HK-2 (cell line): Measurements from ENCODE around the gene HMCES.
A peak's percentile ranks its signal among the peaks of the same experiment; 100 is the strongest.

ENCODE experiments used
- DNase-seq: peaks from one replicate; pipeline ENCODE4 v3.0.0-alpha.2; 2018; ENCODE audit not compliant: unreplicated experiment

HMCES gene

DNA sequence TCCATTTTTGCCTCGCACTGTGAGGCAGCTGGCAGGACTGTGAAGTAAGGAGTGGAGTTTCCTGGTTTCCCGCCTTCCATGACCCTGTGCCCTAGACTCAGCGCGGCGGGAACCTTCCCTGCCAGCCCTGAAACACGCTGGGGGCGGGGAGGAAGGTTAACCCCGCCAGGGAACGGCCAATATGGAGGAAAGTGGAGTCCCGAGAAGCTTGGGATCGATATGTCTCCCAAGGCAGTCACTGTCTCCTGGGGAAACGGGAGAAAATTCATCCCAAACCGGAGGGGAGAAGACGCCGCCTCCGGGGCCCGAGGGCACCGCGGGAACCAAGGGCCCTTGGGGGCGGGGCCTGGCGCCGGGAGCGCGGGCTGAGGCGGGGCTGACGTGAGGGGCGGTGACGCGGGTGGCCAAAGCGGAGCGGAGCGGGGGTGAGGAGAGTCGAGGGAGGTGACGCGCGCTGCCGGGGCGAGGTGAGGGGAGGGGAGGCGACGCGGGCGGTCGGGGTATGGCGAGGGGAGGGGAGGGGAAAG is at the start of gene HMCES:
Gene HMCES, plus strand, starts transcription at position 432 of the 527 bp plus-strand sequence. CDS start 863 bp downstream, outside the sequence.
- DNase-seq, result peak; percentile 94

- peak; percentile 55 for DNase-seq
Observed at GRCh38 chr3:129228891-129229585, 49.6 kb upstream of the HMCES start.

- peak; percentile 43 for DNase-seq
Observed at GRCh38 chr3:129230311-129231019, 48.2 kb upstream of the HMCES start.

- no peak for DNase-seq
Observed at GRCh38 chr3:129231331-129232119, 47.1 kb upstream of the HMCES start.

DNA sequence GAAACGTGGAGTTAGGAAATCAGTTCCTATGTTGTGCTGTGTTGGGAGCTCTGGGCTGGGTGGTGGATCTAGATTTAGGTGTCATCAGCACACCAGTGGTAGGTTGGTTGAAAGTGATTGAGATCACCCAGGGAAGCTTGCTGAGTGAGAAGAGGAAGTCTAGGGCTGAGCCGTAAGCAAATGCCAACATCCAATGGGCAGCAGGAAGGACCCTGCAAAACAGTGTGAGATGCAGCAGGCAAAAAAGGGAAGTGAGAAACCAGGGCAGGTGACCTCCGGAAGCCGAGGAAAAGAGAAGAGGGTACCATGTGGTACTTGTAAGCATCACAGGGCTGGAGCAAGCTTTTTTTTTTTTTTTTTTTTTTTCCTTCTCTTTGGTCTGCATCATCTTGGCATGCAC is 45.1 kb upstream of the HMCES start:
- DNase-seq, result no peak

- DNase-seq, result no peak
Observed at GRCh38 chr3:129234441-129234840, 44.2 kb upstream of the HMCES start.

DNA sequence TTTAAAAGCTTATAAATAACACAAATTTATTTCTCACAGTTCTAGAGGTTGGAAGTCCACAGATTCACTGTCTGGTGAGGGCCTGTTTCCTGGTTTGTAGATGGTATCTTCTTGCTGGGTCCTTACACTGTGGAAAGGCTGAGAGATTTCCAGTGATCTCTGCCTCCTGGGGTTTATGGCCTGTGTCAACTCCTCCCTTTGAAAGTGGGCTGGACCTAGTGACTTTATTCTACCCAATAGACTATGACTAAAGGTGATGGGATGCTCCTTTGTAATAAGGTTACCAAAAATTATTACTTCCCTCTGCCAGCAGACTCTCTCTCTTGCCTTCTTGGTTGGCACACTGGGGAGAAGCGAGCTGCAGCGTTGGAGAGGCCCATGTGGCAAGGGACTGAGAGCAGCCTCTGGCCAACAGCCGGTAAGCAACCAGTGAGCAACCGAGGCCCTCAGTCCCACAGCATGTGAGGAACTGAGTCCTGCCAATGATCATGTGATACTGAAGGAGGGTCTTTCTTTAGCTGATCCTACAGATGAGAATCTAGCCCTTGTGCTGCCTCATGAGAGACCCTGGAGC is 43.2 kb upstream of the HMCES start:
- DNase-seq, result no peak

DNA sequence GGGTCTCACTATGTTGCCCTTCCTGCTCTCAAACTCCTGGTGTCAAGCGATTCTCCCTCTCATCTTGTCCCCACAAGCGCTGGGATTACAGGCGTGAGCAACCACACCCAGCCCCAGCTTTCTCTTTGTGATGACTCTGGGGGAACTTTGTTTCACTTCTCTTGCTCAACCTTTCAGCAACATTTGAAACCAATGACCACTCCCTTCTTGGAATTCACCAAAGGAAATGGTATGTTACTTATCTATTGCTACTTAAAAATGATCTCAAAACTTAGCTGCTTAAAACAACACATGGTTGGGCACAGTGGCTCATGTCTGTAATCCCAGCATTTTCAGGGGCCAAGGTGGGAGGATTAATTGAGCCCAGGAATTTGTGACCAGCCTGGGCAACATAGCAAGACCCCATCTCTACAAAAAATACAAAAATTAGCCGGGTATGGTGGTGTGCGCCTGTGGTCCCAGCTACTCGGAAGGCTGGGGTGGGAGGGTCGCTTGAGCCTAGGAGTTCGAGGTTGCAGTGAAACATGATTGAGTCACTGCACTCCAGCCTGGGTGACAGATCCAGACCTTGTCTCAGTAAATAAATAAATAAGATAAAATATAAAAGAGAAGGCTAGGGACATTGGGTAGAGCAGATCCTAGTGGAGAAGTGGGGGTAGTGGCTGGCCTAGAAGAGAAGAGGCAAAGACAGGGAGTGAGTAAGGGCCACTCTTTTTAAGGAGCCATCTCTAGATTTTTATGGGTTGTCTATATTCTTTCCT is 39.5 kb upstream of the HMCES start:
- no peak for DNase-seq

- DNase-seq, result no peak
Observed at GRCh38 chr3:129239991-129240390, 38.7 kb upstream of the HMCES start.

- no peak for DNase-seq
Observed at GRCh38 chr3:129240436-129240835, 38.2 kb upstream of the HMCES start.

- no peak for DNase-seq
Observed at GRCh38 chr3:129245141-129245540, 33.5 kb upstream of the HMCES start.

- peak; percentile 81 for DNase-seq
Observed at GRCh38 chr3:129245641-129246306, 32.9 kb upstream of the HMCES start.

- no peak for DNase-seq
Observed at GRCh38 chr3:129246636-129247035, 32.0 kb upstream of the HMCES start.

- no peak for DNase-seq
Observed at GRCh38 chr3:129248286-129248979, 30.2 kb upstream of the HMCES start.

GRCh38 chr3:129249284-129250065 is 29.2 kb upstream of the HMCES start, which contains the start of gene COPG1:
COPG1 (plus strand) TSS chr3:129249606; CDS start chr3:129249710, 104 bp downstream.
- peak; percentile 92 for DNase-seq

- DNase-seq, result no peak
Observed at GRCh38 chr3:129252748-129253147, 25.9 kb upstream of the HMCES start.

- DNase-seq, result no peak
Observed at GRCh38 chr3:129254536-129255230, 24.0 kb upstream of the HMCES start.

DNA sequence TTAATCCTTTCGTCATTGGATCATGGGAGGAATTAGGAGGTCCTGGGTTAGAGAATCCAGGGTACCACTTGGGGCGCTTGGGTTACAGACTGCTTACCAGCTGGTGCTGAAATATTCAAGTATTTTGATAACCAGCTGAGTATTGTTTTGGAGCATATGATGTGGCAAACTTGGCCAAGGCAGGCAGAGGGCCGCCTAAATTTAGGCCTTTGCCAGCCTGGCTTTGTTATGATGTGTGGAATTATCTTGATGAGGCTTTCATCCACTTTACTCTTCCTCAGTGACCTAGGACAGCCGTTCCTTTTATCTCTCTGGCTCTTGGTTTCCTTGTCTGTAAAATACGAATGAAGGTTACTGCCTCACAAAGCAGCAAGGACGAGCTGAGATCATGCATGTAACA is 22.4 kb upstream of the HMCES start:
- no peak for DNase-seq
